Measurements from ENCODE around the gene ATOH8.

The ATOH8 gene

DNA sequence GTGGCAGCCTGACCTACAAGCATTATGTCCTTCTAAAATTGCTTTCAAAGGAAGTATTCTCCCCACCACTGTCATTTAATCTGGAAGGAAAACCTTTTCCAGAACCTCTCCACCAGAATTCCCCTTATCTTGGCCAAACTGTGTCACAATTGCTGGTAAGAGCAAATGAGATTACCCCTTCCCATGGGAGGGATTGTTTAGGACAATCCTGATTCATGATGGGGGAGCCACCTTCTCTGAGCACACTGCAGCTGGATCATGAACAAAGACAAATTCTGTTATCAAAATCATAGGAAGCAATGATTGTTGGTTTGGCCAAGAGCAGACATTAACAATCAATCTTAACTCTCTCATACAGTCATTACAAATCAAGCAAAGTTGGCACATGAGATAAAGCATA lies 18.1 kb upstream of the ATOH8 start:
- Mint-ChIP-seq H3K9me3 (no peaks in the 10 kb centered on the region), H3K4me3 (no peak overlapping the region), H3K27ac (no peak overlapping the region), H3K27me3 (peaks cover 34% of the 10 kb centered on the region), H3K36me3 (ENCODE audit: low read depth) (no peaks in the 10 kb centered on the region), H3K4me1 (ENCODE audit: low read depth) (peaks cover 29% of the 10 kb centered on the region)
- intact Hi-C loops (cut with micrococcal nuclease) = no loop called here

DNA sequence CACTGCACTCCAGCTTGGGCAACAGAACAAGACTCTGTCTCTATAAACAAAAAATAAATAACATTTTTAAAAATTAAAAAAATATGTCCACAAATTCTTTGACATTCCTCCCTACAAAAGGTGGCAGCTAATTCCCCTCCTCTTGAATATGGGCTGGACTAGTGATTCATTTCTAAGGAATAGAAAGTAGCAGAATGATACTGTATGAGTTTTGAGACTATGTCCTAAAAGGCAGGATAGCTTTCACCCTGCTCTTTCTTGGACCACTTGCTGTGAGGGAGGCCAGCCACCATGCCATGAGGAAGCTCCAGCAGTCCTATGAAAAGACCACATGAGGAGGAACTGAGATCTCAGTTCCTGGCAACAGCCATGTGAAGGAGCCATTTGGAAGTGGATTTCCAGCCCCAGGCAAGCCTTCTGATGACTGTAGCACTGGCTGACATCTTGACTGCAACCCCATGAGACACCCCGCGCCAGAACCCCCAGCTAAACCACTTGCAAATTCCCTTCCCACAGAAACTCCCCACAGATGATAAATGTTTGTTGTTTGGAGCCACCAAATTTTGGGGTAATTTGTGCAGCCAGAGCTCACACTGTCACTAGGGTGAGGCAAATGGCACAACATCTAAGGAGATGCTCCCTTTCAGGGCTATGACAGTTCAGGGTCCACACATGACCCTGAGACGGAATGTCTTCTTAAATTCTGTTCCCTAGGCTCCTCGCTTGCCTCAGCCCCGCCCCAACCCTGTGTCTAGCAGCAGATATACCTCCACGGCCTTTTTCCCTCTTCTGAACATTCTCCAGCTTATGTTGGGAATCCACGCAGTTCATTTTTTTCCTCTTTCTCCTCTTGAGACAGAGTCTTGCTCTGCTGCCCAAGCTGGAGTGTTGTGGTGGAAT lies 17.1 kb upstream of the ATOH8 start:
- intact Hi-C loops (cut with micrococcal nuclease) = no loop called here
- no peak overlapping the region for H3K27ac Mint-ChIP-seq
- H3K9me3 Mint-ChIP-seq = no peaks in the 10 kb centered on the region
- H3K4me3 Mint-ChIP-seq = no peak overlapping the region
- peaks cover 23% of the 10 kb centered on the region for H3K4me1 Mint-ChIP-seq (ENCODE audit: low read depth)
- peaks cover 43% of the 10 kb centered on the region for H3K27me3 Mint-ChIP-seq
- no peaks in the 10 kb centered on the region for H3K36me3 Mint-ChIP-seq (ENCODE audit: low read depth)

DNA sequence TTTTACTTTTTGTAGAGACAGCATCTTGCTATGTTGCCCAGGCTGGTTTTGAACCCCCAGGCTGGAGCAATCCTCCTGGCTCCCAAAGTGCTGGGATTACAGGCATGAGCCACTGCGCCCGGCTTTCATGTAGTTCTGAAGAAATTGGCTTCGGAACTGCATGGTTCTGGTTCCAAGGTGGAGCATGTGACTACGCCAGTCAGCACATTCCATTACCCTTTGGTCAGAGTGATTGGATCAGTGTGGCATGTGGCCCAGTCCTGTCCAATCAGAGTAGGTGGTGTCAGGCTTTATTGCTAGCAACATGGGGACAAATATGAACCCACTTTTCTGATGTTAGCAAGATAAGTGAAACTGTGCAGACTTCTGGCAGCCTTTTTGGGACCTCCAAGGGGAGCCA lies 16.3 kb upstream of the ATOH8 start:
- H3K9me3 Mint-ChIP-seq = no peaks in the 10 kb centered on the region

DNA sequence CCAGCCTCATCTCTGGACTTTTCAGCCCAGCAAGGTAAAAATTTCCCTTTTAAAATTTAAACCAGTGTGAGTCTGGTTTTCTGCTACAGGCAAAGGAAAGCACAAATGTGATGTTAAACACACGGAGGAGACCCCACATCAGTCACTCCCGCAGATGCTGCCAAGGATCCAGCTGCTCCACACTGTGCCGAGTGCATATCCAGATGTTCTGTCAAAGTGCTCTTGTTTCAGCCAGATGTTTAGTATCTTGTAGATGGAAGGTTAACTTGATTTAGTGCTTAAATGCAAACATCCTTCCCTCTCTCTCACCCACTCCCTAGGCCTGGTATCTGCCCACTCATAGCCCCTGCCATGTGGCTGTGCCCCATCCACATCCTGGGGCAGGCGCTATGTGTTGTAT lies 15.8 kb upstream of the ATOH8 start:
- Mint-ChIP-seq H3K27me3 (peaks cover 56% of the 10 kb centered on the region), H3K4me3 (no peak overlapping the region), H3K27ac (no peak overlapping the region), H3K36me3 (ENCODE audit: low read depth) (no peaks in the 10 kb centered on the region), H3K4me1 (ENCODE audit: low read depth) (peaks cover 32% of the 10 kb centered on the region), H3K9me3 (no peaks in the 10 kb centered on the region)
- intact Hi-C loops (cut with micrococcal nuclease) = no loop called here

More for the DNA sequence above, 16.3 kb upstream of the ATOH8 start:
- Mint-ChIP-seq H3K4me3 (no peak overlapping the region), H3K27me3 (peaks cover 51% of the 10 kb centered on the region), H3K36me3 (ENCODE audit: low read depth) (no peaks in the 10 kb centered on the region), H3K4me1 (ENCODE audit: low read depth) (peaks cover 28% of the 10 kb centered on the region), H3K27ac (no peak overlapping the region)
- intact Hi-C loops (cut with micrococcal nuclease) = no loop called here

DNA sequence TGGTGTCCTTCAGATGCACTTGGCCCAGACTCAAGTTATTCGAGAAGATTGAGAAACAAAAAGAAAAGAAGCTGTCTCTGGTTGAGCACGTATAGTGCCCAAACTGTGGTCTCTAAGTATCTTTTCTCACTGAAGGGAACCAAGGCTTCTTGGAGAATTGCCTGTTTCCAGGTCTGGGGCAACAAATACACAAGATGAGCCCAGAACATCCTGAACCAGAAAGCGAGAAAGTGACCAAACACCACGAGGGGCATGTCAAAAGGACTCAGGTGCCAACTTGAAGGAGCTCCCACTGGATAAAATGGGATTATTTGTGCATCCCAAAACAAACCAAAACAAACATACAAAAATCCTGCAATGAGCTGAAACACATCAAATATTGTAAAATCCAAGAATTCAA lies 13.6 kb upstream of the ATOH8 start:
- Mint-ChIP-seq H3K4me3 (no peak overlapping the region), H3K27ac (no peak overlapping the region), H3K27me3 (peaks cover 67% of the 10 kb centered on the region), H3K4me1 (ENCODE audit: low read depth) (peaks cover 34% of the 10 kb centered on the region), H3K9me3 (no peaks in the 10 kb centered on the region), H3K36me3 (ENCODE audit: low read depth) (no peaks in the 10 kb centered on the region)
- intact Hi-C loops (cut with micrococcal nuclease) = no loop called here

DNA sequence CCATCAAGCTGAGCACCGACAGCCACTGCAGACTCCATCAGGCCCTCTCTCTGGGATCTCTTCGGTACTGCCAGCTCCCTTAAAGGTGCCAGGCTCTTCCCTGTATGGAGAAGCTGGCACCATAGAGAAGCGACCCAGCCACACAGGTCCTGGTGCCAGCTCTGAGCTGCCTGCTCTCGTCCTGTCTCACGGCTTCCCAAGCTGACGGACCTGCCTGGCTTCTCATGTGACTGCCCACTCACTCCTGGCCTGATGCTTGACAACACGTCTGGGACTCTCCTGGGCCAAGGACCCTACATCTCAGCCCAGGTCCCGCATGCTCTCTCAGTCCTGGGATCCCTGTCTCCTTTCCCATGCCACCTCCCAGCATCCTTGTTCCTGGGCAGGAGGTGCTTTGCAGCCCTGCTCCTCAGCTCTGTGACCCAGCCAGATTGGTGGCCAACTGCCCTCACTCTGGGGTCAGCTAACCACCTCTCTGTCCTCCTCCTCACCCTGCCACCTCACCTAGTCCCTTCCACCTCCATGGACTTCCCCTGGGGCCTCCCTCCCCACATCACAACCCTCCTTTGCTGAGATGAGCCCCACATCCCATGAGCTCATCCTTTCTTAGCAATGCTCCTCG lies 12.5 kb upstream of the ATOH8 start:
- H3K36me3 Mint-ChIP-seq (ENCODE audit: low read depth) = no peaks in the 10 kb centered on the region
- no peak overlapping the region for H3K4me3 Mint-ChIP-seq
- peaks cover 76% of the 10 kb centered on the region for H3K27me3 Mint-ChIP-seq
- intact Hi-C loops (cut with micrococcal nuclease) = no loop called here
- H3K4me1 Mint-ChIP-seq (ENCODE audit: low read depth) = peaks cover 44% of the 10 kb centered on the region
- no peaks in the 10 kb centered on the region for H3K9me3 Mint-ChIP-seq
- H3K27ac Mint-ChIP-seq = peak overlapping the region; percentile 24

DNA sequence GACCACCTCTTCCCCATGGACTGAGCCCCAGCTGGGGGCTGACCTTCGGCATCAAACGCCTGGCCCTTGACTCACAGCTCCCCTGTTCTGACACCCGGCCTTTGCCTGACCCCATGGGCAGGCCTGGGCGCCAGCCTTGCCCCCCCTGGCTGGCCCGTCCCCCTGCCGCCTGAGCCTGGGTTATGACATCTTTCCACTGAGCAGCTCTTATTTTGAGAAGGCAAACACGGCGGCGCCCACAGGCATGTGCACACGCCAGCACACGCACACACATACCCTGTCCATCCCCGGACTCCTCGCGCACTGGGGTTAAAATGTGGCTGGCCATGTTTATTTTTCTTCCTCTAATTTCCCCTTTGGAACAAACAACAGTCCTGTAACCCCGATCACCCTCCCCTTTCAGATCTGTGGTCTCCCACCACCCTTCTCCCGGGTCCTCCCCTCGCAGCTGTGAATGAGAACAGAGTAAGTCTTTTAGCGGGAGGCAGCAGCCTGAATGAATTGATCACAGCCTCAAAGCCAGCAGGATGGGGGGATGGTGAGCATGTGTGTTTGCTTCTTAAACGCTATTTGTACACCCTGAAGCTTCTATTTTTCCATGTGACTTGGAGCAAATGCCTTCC lies 11.8 kb upstream of the ATOH8 start:
- Mint-ChIP-seq H3K27ac (peak overlapping the region; percentile 24), H3K4me3 (no peak overlapping the region), H3K27me3 (peaks cover 78% of the 10 kb centered on the region), H3K9me3 (no peaks in the 10 kb centered on the region), H3K4me1 (ENCODE audit: low read depth) (peaks cover 46% of the 10 kb centered on the region), H3K36me3 (ENCODE audit: low read depth) (no peaks in the 10 kb centered on the region)
- intact Hi-C loops (cut with micrococcal nuclease) = no loop called here

DNA sequence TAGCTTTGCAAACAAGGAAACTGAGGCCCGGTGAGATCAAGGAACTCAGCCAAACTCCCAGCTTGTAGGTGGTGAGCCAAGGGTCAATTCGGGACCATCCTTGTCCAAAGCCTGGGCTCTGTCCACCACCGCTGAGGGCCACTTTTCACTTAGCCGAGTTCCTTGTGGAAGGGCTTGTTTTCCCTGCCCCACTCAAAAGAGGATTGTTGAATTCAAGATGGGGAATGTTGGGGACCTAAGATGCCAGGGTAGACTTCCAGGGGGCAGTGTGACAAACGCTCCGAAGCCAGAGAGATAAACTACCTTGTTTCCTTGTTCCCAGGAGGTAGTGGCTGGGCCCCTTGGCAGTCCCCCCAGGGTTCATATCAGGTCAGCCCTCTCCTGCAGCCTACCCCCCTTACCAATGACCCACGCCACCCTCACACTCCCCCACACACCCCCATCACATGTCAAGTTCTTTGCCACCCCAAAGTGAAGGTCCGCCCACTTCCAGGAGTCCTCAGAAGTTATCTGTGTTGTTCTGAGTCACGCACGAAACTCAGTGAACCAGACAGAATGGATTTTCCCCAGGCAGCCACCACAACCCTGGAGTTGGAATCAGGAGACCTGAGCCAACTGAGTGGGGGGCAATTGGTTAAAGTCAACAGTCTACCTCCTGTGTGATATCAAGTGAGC lies 10.3 kb upstream of the ATOH8 start:
- Mint-ChIP-seq H3K27ac (no peak overlapping the region), H3K27me3 (peaks cover 83% of the 10 kb centered on the region), H3K4me3 (no peak overlapping the region), H3K9me3 (peaks cover 10% of the 10 kb centered on the region), H3K36me3 (ENCODE audit: low read depth) (no peaks in the 10 kb centered on the region), H3K4me1 (ENCODE audit: low read depth) (peaks cover 59% of the 10 kb centered on the region)
- intact Hi-C loops (cut with micrococcal nuclease) = no loop called here

DNA sequence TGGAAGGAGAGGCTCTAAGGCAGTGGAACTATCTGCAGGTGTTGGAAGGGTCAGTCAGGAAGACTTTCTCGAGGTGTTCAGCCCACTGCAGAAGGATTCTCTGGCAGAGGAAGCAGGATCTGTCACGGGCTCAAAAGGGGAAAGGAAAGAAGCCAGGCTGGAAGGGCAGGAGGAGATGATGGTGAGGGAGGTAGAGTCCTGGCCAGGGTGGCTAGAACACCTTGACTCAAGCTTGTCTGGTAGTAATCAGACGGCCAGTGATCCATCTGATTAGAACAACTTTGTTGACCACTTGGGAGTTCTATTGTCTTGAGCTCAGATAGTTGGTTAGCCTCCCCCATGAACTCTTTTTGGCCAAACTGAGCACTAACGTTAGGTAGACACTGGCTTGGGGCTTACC lies 9.7 kb upstream of the ATOH8 start:
- Mint-ChIP-seq H3K4me3 (no peak overlapping the region), H3K4me1 (ENCODE audit: low read depth) (peaks cover 65% of the 10 kb centered on the region), H3K27me3 (peaks cover 81% of the 10 kb centered on the region), H3K27ac (no peak overlapping the region), H3K9me3 (peaks cover 16% of the 10 kb centered on the region), H3K36me3 (ENCODE audit: low read depth) (no peaks in the 10 kb centered on the region)
- intact Hi-C loops (cut with micrococcal nuclease) = no loop called here

DNA sequence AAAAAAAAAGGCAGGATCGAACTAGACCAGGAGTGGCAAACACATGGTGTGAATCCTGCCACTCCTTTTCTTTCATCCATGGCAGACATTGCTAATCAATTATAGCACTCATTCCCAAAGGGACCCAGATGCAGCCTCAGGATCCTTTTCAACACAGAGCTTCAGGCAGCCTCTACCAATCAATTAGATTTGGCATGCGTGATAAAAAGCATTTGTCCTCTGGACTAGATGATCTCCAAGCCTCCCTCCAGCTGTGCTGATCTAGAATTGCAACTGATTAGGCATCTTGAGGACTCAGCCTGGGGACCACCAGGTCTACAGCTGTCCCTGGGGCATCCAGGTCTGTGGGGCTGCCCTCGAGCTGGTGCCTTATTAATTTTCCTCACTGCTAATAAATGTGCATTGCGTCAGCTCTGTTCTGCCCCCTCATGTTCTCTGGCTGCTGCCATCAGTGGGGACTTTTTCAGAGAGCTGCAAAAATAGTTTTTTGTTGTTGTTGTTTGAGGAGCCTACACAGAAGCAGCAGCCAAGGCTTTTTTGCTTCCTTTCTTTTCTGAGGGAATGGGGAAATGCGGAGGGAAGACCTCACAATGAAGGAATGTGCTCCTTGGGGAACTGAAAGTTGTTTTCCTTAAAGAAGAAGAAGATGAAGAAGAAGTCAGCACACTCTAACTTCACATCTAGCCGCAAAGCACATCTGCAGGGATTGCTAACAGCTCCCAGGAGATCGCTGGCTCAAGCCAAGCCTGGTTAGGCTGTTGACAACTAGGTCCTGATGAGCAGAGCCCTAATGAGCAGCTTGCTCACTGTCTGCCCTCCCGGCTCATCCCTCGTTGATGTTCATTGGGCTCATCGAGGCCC lies 8.8 kb upstream of the ATOH8 start:
- peaks cover 17% of the 10 kb centered on the region for H3K9me3 Mint-ChIP-seq
- peaks cover 72% of the 10 kb centered on the region for H3K4me1 Mint-ChIP-seq (ENCODE audit: low read depth)
- peaks cover 83% of the 10 kb centered on the region for H3K27me3 Mint-ChIP-seq

DNA sequence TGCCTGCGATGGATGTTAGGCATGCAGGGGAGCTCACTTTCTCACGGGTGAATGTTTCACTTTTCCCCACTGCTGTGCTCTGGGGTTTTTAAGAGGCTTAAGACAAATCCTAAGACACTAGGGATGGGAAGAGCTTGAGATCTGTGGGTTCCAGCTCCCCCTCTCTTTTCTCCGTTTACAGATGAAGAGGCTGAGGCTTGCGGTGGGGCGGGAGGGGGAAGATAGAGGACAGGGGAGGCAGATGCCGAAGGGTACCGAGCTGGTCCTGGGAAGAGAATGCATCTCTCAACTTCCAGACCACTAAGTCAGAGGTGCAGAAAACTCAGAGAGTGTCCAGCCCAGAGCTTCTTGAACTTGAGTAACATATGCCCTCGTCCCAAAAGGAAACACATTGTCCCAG lies 8.2 kb upstream of the ATOH8 start:
- Mint-ChIP-seq H3K9me3 (peaks cover 17% of the 10 kb centered on the region), H3K36me3 (ENCODE audit: low read depth) (no peaks in the 10 kb centered on the region), H3K27me3 (peaks cover 84% of the 10 kb centered on the region), H3K27ac (no peak overlapping the region), H3K4me3 (no peak overlapping the region), H3K4me1 (ENCODE audit: low read depth) (peaks cover 79% of the 10 kb centered on the region)
- intact Hi-C loops (cut with micrococcal nuclease) = no loop called here

More for the DNA sequence above, 8.8 kb upstream of the ATOH8 start:
- no peak overlapping the region for H3K4me3 Mint-ChIP-seq
- intact Hi-C loops (cut with micrococcal nuclease) = no loop called here
- H3K27ac Mint-ChIP-seq = no peak overlapping the region
- H3K36me3 Mint-ChIP-seq (ENCODE audit: low read depth) = no peaks in the 10 kb centered on the region

DNA sequence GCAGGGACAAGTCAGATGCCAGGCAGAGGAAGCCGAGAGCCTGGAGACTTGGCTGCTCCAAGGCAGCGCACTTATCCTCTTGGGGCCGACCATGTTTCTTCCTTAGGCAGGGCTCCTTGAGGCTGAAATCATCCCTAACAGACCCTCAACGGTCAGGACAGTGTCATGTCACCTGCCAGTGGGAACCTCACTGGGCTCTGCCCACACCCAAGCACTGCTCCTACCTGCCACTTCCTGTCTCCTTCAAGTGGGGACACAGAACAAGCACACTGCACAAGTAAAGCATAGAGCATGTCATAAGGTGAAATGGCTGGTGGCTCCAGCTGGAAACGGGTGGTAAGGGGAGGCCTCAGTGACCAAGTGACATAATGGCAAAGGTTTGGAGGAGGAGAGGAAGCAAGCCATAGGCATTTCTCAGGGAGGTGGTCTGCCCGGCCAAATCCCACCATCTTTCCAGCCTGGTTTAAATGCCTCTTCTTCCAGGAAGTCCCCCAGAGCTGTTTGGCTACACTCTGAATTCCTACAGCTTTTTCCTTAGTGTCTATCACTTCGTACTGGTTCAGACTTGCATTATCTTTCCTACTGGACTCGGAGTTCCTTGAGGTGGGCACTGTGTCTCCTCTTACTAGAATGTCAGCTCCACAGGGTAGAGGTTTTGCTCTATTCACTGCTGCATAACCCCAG lies 7.3 kb upstream of the ATOH8 start:
- no peaks in the 10 kb centered on the region for H3K36me3 Mint-ChIP-seq (ENCODE audit: low read depth)
- peaks cover 85% of the 10 kb centered on the region for H3K27me3 Mint-ChIP-seq
- peaks cover 17% of the 10 kb centered on the region for H3K9me3 Mint-ChIP-seq
- intact Hi-C loops (cut with micrococcal nuclease) = no loop called here
- no peak overlapping the region for H3K27ac Mint-ChIP-seq
- no peak overlapping the region for H3K4me3 Mint-ChIP-seq
- peaks cover 86% of the 10 kb centered on the region for H3K4me1 Mint-ChIP-seq (ENCODE audit: low read depth)

DNA sequence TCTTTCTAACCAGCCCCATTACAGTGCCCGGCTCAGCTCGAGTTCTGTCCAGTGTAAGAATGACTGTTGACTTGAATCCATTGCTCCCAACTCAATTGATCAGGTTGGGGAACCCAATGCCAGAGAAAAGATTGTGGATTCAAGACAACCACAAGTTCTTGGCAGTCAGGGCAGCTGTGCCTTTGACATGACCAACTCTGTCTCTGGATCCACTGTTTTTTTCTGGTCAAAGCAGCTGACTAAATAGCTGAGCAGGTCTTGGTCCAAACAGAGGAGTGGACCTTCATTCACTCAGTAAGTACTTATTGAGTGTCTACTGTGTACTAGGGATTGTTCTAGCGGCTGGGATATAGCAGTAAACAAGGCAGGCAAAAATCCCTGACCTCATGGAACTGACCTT lies 6.3 kb upstream of the ATOH8 start:
- Mint-ChIP-seq H3K9me3 (peaks cover 17% of the 10 kb centered on the region), H3K4me1 (ENCODE audit: low read depth) (peaks cover 84% of the 10 kb centered on the region), H3K27ac (no peak overlapping the region), H3K36me3 (ENCODE audit: low read depth) (no peaks in the 10 kb centered on the region), H3K4me3 (no peak overlapping the region), H3K27me3 (peaks cover 85% of the 10 kb centered on the region)
- intact Hi-C loops (cut with micrococcal nuclease) = no loop called here
